ENCODE measurements around the gene F3.

The F3 gene

DNA sequence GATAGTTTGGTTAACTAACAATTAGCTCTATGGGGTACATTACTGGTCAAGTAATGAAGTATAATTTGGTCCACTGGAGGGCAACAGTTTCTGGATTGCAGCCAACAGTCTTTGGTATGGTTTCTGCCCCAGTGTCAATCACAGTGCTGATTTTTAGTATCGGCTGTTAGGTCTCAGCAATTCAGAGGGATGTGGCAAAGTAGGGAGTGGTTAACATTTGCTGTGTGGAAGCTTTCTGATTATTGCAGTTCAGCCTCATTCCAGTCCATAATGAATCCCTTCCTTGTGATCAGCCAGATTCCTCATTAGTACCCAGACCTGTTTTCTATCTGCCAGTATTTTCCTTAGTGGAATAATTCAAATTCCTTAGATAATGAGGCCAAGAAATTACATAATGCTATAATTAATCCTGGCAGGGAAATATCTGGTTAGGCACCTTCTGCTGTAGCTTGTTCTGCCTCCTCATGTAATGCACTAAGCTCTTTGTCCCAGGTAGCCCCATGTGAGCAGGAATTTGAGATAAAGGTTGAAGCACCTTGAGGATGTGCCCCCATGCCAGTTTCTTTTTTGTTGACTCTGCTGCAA, 14.0 kb downstream of the F3 start:
- DNase-seq (ENCODE audit: low spot score), result peak; percentile 33

DNA sequence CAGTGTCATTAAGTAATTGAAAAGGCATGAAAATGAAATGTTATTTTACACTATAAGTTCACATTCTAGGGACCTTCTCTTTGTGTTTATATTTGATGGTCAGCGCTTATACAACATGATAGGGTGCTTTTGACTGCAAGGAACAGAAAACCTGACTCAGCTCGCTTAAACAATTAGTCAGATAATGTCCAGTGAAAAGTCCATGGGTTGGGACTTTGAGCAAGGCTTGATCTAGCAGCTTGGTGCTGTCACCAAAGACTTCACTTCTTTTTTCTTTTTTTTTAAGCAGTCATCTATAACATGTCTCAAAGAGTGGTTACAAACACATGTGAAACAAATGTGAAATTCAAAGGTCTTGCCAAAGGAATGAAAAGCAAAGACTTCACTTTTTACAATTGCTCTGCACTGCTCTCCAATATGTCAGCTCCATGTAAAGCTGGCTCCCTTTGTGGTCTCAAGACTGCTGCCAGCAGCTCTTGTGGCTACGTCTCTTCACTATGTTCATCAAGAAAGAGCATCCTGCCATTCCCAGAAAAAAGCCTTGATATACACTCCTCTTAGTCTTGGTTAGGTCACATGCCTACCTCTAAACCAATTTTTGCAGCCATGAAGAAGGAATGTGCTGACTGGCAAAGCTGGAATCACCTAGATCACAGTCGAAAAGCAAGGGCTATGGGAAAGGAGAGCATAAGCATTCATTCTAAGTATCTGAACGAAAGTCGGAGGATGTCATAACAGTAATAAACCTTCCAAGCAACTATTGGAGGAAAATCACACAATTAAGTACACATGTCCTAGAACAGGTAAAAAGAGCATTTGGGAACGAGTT, 15.2 kb downstream of the F3 start:
- no peak for DNase-seq (ENCODE audit: low spot score)

DNA sequence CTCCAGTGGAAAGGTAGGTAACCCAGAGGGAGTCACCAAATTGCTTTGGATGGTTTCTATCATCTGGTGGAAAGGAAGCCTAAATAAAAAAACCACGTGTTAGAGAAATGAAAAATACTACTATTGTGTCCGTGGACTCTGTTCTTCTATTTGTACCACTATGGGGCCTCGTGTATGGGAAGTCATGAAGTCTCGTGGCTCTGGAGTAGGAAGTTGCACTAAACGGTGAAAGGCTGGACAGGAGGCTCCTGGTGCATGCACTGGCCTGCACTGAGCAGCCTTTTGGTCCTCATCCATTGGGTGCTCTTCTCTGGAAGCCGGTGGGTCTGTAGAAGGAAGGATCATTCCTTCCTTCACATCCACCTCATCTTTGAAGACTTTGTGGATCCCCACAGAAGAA, 17.0 kb downstream of the F3 start:
- no peak for DNase-seq (ENCODE audit: low spot score)

DNA sequence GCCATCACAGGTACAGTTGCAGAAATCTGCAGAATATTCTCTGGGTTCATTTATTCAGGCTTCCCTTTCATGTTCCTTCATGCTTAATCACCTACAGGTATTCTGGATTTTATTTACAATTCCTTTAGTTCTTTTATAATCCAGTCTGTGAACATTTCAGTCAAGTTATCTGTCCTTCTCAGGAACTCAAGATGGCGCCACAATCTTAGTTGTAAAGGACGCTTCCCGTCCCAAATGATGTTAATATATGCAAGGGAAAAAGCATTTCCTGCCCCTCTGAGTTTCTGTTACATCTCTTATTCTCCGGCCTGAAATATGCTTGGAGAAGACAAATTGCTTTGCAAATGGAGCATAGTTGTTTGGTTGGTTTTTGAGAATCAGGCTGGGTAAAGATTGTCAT, 19.3 kb downstream of the F3 start:
- peak; percentile 33 for DNase-seq (ENCODE audit: low spot score)

DNA sequence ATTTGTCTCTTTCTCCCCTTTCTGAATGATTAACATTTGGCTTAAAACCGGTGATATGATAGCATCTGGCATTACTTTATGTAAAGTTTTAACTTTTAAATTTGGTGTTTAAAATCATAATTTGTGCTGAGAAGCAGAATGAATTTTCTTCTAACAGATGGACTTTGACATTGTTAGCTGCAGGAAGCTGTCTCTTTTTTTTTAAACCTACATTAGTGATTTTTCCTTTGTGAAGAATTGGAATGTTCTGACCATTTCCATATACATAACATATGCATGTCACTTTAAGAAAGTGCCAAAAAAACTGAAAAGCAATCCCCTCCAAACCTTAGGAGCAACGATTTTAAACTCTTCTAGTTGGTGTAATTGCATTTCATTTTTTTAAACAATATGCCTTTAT, 22.2 kb downstream of the F3 start:
- no peak for DNase-seq (ENCODE audit: low spot score)

DNA sequence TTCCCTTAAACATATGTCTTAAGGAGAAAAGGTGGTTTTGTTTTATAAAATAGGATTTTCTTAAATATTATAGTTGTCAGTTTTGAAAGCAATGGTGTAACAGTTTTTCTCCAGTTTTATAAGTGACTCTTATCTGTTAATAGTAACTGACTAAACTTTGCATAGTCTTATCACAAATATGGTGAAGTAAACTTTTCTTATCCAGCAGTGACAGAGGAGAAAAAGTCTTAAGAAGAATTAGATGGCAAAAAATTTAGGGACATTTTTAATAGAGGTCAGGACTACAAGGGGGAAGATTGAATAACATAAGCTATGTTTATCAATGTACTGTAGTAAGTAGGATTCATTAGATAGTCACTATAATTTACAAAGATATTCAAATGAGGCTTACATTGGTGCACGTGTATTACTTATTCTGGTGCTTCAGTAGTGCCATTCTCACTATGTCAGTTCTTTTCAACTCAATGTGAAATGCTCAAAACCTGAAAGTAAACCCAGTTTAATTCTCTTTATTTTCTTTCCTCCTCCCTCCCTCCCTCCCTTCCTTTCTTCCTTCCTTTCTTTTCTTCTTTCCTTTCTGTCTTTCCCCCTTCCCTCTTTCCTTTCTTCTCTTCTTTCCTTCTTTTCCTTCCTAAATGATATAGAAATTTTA, 26.1 kb downstream of the F3 start:
- DNase-seq (ENCODE audit: low spot score), result no peak

DNA sequence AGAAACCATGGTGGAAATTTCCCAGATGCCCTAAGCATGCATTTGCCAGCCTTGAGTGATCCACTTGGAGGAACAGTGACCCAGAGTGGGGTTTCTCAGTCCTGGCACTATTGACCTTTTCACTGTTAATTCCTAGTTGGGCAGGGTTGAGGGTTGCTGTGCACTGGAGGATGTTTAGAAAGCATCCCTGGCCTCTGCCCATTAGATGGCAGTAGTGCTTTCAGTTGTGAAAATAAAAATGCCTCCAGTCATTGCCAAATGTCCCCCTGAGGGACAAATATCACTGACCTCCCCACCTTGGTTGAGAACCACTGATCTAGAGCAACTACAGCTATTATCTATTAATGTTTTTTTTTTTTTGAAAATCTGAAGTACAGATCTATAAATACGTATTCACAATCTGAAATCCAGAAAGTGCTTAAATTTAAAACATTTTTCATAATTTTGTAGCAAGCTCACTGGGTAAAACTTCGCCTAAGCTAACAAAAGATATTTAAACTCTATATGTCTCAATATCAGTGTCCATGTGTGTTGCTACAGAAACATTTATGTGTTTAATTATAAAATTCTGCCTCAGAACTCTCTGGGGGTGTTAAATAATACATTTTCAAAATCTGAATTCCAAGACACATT, 27.3 kb downstream of the F3 start:
- peak; percentile 14 for DNase-seq (ENCODE audit: low spot score)

DNA sequence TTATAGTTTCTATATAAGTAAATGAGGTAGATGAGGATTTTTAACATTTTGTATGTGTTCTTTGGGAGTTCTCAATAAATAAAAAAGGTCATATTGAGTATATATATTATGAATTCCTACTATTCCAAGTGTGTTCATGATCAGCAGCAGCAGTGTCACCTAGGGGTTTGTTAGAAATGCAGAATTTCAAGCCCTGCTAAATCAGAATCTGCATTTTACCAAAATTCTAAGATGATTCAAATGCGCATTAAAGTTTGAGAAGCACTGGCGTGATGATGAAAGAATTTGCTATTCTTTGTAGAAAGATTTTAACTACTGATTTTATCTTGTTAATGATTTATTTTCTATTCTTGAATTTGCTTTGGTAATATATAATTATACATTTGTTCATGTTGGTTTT, 28.7 kb downstream of the F3 start:
- DNase-seq (ENCODE audit: low spot score), result no peak

DNA sequence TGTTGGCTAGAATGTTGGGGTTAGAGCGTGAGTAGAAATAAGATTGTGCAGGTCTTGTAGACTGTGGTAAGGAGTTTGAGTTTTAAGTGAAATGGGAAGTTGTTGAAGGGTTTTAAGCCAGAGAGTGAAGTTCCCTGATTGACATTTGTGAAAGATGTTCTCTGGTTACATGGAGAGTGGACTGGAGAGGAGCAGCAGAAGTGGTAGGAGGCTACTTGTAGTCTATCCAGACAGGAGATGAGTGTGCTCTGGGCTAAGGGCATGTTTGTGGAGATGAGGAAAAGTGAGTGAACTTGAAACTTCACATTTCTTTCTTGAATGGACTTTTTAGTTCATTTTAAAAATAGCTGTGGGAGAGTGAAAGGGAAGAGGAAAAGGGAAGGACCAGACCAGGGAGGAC, 37.0 kb downstream of the F3 start:
- no peak for DNase-seq (ENCODE audit: low spot score)

DNA sequence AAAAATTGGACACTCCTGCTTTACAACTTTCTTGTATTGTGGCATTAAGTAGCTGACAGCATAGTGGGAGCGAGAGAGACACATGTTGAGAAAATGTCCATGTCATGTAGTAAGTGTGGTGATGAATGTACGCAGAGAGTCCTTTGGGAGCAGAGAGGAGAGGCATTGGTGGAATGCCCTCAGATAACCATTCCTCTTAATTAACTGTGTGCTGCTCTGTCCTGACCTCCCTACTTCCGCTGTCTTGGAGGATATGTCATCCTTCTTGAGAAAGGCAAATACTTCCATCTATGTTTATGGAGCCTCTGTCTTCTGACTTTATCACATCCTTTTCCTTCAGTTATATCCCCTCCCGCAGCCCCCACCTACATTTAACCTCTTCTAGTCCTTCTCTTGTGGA, 38.4 kb downstream of the F3 start:
- no peak for DNase-seq (ENCODE audit: low spot score)

DNA sequence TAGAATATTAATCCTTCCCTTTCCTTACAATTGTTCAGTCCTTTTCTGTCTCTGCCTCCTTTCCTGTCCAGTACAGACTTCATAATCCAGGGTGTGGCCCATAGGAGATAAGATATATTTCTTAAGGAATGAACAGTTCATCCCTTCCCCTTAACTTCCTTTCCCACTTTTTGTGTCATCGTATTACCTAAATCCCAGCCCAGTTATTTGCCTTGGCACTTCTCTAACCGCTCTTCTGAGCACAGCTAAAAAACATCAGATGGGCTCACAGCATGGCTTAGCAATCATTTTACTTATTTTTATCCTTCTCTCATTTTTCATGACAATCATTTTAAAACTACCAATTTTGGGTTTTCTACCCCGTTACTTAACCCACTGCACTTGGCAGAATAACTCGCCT, 39.6 kb downstream of the F3 start:
- DNase-seq (ENCODE audit: low spot score), result no peak

DNA sequence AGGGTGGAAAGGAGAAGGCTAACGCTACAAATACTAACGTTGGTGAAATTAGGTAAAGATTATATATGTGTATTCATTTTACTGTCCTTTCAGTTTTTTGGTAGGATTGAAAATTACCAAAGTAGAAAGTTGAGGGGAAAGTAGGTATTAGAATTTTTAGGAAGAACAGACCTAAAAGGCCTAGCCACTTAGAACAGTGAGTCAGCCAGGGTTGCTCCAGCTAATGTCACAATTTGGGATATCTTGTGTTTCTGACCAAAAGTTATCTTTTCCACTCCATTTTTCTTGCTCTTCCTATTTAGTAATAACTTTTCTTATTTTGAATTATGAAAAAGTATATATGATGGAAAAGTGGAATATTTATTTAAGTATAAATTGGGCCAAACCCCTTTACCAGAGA, 40.1 kb downstream of the F3 start:
- no peak for DNase-seq (ENCODE audit: low spot score)

DNA sequence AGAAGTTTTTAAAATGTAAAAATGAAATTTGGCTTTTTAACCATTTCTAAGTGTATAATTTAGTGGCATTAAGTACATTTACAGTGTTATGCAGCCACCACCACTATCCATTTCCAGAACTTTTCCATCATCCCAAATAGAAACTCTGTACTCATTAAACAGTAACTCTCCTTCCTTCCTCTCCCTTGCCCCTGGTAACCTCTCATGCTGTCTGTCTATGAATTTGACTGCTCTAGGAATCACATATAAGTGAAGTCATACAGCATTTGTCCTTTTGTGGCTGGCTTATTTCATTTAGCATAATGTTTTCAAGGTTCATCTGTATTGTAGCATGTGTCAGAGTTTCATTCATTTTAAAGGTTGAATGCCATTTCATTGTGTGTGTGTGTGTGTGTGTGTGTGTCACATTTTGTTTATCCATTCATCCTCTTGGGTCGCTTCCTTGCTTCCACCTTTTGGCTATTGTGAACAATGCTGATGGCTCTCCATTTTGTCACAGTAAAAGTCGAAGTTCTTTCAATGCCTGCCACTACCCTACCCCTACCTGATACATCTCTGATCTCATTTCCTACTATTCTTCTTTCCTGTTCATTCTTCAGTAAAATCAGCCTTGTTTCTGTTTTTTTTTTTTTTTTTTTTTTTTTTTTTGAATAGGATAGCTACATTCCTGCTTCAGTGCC, 45.3 kb downstream of the F3 start:
- DNase-seq (ENCODE audit: low spot score), result no peak

DNA sequence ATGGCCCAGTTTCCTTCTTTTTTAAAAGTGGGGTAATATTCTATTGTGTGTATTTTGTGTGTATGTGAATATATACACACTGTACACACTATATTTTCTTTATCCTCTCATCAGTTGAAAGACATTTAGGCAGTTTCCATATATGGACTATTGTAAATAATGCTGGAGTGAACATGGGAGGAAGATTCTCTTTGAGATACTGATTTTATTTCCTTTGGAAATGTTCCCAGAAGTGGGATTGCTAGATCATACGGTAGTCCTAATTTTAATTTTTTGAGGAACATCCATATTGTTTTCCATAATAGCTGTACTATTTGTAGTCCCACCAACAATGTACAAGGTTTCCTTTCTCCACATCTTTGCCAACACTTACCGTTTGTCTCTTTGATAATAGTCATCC, 51.0 kb downstream of the F3 start:
- DNase-seq (ENCODE audit: low spot score), result no peak

DNA sequence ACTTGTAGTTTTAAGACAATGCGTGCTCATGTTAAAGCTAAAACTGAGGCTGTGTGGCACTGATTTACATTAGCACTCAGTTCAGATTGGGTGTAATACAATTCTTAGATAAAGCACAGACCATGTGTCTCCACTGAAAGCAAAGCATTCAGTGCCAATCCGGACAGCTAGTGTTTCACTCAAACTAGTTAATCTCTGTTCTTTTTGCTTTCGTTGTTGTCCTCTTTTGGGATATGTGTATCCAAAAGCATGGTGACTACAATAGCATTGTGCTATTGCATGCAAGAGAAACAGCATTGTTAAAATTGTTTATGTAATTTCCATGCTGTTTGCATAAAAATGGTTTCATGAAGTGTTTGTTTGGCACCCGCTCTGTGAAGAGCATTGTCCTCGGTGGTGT, 54.6 kb downstream of the F3 start:
- DNase-seq (ENCODE audit: low spot score), result no peak

DNA sequence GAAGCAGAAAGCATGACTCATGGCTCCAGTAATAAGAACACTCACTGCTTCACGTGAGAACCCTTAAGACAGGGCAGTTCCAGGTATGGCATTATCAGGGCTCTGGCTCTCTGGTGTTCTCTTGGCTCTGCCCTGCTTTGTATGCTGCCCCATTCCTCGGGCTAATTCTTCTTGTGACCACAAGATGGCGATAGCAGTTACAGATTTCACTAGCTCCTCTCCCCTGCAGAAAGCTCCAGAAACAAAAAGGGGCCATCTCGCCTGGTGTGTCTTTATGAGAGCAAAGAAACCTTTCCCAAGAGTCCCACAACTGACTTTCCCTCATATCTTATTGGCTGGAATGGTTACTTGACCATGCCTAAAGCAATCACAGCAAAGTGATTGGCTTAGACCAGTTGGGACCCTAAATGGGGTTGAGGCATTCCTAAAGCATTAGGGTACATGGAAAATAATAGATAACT, 60.1 kb downstream of the F3 start:
- peak; percentile 71 for DNase-seq (ENCODE audit: low spot score)

DNA sequence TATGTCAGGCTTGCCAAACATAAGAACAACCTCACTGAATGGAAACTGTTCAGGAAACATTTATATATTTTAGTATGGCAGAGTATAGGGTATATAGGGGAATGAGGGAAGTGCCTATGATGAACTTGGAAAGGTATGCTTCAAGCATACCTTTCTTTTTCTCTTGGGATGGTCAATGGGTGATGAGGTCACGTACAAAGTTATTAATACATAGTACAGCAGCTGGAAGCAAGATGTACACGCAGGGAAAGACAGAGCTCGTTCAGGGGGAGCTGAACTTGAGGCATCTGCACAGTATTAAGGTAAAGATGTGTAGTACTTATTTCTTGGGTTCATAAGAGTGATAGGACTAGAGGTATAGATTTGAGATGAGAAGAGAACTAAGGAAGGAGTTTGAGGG, 61.9 kb downstream of the F3 start:
- no peak for DNase-seq (ENCODE audit: low spot score)
